Thyroid gland (tissue), 4 donors: ENCODE measurements around the gene SH3RF1.

Source experiments
- CTCF ChIP-seq, 6 experiments: fragments of 200-600 bp in 3 of 6; fragments of 450-650 bp in 3 of 6; sonication (generic) in 3 of 6; IDR thresholded peaks; one replicate each; pipeline ENCODE4 v1.5.1; 2016 to 2019; ENCODE audit warnings: antibody characterized with exemption in 6 of 6, mild to moderate bottlenecking in 2 of 6, inconsistent platforms in 1 of 6, moderate library complexity in 1 of 6
- POLR2A ChIP-seq, 2 donors: fragments of 450-650 bp; IDR thresholded peaks; one replicate each; pipeline ENCODE4 v1.6.1; 2017; ENCODE audit warnings: antibody characterized with exemption in 2 of 2, mild to moderate bottlenecking in 2 of 2, moderate library complexity in 1 of 2

DNA sequence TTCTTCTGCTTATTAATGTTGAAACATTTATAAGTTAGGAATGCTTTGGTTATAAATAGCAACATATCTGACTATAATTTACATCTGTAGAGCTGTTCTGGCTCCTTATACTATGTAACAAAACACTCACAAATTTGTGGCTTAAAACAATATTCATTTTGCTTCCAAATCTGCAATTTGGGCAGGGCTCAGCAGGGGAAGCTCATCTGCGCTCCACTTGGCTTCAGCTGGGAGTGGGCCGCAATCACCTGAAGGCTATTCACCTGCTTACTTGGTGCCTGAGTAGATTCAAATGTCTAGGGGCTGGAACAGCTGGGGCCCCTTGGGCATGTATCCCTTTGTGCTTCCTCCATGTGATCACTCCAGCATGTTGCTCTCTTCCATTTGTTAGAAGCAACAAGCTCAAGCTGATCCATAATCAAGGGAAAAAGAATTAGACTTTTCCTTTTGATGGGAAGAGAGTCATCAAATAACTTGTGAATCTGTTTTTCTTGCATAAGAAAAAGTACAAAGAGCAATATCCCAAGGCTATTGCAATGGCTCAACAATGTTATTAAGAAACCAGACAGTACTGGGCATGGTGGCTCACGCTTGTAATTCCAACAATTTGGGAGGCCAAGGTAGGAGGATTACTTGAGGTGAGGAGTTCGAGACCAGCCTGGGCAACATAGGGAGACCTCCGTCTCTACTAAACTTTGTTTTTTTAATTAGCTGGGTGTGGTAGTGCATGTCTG is 225.9 kb downstream of the SH3RF1 start:
- no peak for TF ChIP-seq CTCF (IDR thresholded peaks at IDR 0.05)
- no peak for TF ChIP-seq POLR2A (IDR thresholded peaks at IDR 0.05)
